ENCODE measurements around the gene CARD9.

Gene CARD9

GRCh38 chr9:136380381-136380780 lies 6.9 kb upstream of the CARD9 start:
- no peak for DNase-seq (ENCODE audit: low spot score)

DNA sequence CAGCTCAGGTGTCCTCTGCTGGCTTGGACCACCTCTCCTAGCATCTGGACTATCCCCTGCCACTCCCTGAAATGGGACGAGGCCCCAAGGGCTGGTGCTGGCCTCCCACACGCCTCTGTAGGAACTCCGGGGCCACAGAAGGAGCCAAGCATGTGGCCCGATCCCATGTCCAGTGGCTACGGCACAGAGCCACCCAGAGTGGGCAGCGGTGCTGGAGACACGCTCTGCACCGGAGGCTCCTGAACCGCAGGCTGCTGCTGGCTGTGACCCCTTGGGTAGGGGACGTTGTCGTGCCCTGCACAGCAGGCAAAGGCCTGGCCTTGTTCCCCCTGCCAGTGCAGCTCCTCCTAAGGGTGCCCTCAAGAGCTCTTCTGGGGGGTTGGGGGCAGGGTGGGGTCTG lies 6.4 kb upstream of the CARD9 start:
- DNase-seq (ENCODE audit: low spot score) = no peak

- DNase-seq (ENCODE audit: low spot score) = no peak
These were observed 5.9 kb upstream of the CARD9 start for GRCh38 chr9:136379401-136379800.

GRCh38 chr9:136379003-136379287 lies 5.5 kb upstream of the CARD9 start:
- DNase-seq (ENCODE audit: low spot score) = no peak

GRCh38 chr9:136378170-136379002 lies 4.9 kb upstream of the CARD9 start:
- no peak for DNase-seq (ENCODE audit: low spot score)

DNA sequence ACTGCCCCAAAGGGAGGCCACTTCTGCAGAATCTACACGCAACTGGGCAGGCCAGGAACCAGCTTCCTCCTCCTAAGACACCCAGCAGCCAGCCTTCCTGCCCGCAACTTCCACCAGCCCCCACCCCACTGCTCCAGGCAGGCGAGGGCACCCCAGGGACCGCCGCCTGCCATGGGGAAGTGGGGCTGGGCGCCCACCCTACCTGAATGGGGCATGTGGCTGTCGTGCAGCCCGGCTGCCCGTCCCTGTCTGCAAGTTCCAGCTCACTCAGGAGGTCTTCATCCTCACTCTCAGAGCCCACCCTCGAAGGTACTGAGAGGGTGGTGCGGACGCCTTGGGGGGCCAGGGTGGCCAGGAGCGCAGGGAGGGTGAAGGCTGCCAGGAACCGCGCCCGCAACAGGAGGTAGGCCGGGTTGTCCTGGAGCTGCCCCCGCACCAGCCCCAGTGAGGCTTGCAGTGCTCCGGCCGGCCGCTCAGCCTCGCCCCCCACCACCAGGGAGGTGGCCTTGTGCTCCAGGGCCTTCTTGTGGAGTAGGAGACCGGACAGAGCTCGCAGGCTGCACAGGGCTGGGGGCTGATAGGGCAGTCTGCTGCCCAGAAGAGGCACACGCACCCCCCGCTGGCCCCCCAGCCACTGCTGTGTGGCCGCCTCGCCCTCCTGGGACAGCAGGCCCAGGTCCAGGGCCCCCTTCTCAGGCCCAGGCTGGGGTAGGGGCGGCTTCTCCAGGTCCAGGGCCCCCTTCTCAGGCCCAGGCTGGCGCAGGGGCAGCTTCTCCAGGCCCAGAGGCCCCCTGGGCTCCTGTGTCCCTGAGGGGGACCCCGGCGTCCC lies 4.1 kb upstream of the CARD9 start:
- DNase-seq (ENCODE audit: low spot score) = no peak

GRCh38 chr9:136376457-136376856 lies 3.0 kb upstream of the CARD9 start:
- no peak for DNase-seq (ENCODE audit: low spot score)

DNA sequence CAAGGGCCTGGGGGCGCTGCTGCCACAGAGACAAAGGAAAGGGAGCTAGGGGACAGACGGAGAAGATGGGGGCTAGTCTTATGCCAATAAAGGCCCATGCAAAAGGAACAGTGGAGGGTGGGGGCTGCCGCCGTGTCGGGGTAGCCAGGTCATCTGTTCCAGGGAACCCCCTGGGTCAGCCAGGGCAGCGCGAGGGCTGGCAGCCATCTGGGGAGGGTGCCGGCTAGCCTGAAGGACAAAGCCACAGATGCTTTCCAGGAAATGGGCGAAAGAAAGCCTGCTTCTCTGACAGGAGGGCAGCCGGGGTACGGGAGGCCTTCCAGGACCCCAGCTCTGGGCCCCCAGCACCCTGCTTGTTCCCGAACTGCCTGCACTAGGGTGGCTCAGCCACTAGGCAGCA lies 1.6 kb upstream of the CARD9 start:
- DNase-seq (ENCODE audit: low spot score) = no peak

DNA sequence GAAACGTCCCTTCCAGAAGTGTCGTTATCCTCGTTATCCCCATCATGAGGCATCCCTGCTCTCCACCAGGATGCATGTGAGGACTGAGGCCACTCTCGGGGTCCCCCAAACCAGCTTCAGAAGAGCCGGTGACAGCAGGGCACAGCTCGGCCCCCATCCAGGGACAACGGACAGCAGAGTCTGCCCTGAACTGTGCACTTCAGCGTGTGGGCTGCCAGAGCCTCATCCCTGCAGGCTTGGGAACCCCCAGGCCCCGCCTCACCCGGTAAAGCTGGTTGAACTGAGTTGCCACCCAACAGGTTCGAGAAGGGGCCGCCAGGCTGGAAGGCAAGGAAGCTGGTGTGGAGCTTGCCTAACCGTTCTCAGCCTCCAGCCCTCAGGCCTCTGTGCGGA lies 710 bp upstream of the CARD9 start:
- no peak for DNase-seq (ENCODE audit: low spot score)

DNA sequence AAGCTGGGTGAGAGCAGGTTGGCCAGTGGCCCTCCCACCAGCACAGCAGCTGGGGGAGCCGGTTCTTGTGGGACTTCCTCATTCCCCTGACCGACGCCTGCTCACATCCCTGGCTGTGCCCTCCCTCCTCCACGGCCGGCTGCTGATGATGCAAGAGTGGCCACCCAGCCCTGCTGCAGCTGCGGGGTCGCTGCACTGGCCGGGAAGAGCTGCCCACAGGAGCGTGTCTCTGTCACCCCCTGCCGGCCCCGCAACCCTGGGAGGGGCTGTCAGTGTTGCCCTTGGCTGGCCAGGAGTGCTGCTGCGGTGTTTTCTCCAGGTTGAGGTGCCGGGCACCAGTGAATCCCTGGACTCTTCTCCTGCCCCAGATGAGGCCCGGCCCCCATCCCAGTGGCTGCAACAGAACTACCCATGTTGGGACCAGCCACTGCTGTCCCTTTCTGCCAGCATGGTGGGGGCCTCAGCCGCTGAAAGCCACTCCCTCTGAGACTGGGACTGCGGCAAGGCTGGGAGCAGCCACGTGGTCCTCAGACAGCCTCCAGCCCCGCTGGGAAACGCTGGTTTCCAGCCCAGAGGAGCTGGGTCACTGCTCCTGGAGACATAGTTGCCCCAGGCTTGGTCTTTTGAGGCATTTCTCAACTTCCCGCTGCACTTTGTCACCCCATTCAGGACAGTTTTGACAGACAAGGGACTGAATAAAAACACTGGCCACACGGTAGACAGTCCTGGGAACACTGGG lies 739 bp downstream of the CARD9 start:
- DNase-seq (ENCODE audit: low spot score) = no peak

GRCh38 chr9:136372006-136372405 lies 1.5 kb downstream of the CARD9 start:
- no peak for DNase-seq (ENCODE audit: low spot score)

DNA sequence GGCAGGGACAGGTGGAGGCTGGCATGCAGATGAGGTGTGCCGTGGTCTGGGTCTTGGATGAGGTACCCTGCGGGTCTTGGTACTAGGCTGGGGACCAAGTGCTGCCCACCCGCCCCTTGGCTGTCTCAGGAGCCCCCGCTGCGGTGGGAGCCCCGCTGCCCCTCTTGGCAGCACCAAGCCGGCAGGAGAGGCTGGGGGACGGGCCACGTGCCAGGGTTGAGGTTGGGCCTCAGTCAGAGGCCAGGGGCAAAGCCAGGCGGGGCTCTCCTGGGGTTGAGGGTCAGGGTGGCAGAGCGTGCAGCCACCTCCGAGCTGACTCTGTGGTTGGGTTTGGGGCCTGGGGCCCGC lies 2.0 kb downstream of the CARD9 start:
- no peak for DNase-seq (ENCODE audit: low spot score)

- no peak for DNase-seq (ENCODE audit: low spot score)
These were observed 2.6 kb downstream of the CARD9 start for GRCh38 chr9:136370687-136371532.

GRCh38 chr9:136370037-136370436 lies 3.4 kb downstream of the CARD9 start:
- no peak for DNase-seq (ENCODE audit: low spot score)

- DNase-seq (ENCODE audit: low spot score) = no peak
These were observed 5.3 kb downstream of the CARD9 start for GRCh38 chr9:136368190-136368589.

DNA sequence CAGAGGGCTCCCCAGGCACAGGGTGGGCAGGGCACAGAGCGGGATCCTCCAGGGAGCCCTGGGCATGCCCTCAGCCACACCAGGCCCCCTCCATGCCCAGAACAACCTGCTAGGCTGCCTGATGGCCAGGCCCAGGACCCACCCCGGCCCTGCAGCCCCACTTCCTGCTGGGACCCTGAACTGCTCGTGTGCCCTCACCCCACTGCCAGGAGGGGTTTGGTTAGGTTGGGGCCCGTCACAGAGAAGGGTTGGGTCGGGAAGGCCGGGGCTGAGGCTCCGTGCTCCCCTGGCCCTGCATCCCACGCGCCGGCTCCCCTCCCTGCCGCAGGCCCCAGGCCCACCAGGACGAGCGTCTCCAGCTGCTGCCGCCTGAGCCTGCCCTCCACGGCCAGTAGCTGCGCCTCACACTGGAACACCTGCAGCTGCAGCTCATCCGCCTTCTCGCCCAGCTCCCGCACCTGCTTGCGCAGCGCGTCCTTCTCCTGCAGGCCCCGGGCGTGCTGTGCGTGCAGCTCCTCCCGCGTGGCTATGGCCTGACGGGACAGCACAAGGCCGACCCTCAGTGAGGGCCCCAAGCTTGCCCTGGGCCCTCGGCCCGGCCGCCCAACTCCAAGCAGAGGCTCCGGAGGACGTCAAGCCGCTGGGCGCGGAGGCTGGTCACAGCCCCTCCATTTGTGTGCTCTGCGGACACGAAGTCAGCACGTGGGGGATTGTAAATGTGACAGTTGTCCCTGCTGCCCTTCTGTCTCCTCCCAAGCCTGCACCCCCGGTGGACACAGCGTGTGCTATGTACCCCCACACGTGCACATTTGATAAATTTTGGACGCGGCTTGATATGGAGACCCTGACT lies 5.9 kb downstream of the CARD9 start:
- DNase-seq (ENCODE audit: low spot score) = no peak

- DNase-seq (ENCODE audit: low spot score) = no peak
These were observed 6.6 kb downstream of the CARD9 start for GRCh38 chr9:136366826-136367225.

GRCh38 chr9:136365775-136366222 lies 7.7 kb downstream of the CARD9 start:
- DNase-seq (ENCODE audit: low spot score) = no peak

GRCh38 chr9:136364942-136365774 lies 8.3 kb downstream of the CARD9 start:
- DNase-seq (ENCODE audit: low spot score) = no peak

Measured in CD4-positive, alpha-beta T cell treated with Interleukin-2 at 100 ng/mL for 4 hours (primary cell).